Testis (tissue), 2 donors: ENCODE measurements around the gene XG.

Experiments used
- CTCF ChIP-seq, 3 experiments: fragments of 450-650 bp in 2 of 3; fragments of 200-600 bp in 1 of 3; sonication (generic) in 1 of 3; IDR thresholded peaks; one replicate each; pipeline ENCODE4 v1.5.1; 2016 to 2019; ENCODE audit warnings: antibody characterized with exemption in 3 of 3, mild to moderate bottlenecking in 2 of 3, moderate library complexity in 1 of 3
- POLR2A ChIP-seq: fragments of 450-650 bp; IDR thresholded peaks from one replicate; pipeline ENCODE4 v1.6.1; 2017; ENCODE audit warnings: antibody characterized with exemption, mild to moderate bottlenecking, moderate library complexity

GRCh38 chrX:2857566-2857965 lies 105.7 kb downstream of the XG start:
- TF ChIP-seq POLR2A (no peak), CTCF (IDR thresholded peaks at IDR 0.05) (no peak)
